ENCODE data around the gene DESI1. TPM values are rescaled to one million over a fixed set of nuclear protein-coding genes. Genes with fewer than 3 reads are reported as not detected.
A peak's percentile ranks its signal among the peaks of the same experiment; 100 is the strongest.

The DESI1 gene
- total and polyA plus RNA-seq, 2 of the 13 experiments (the other 11 are each of a cell fraction or from before 2014, with no cell fraction given), result 21.6 to 29.2 TPM

GRCh38 chr22:41576877-41577276, 44.0 kb downstream of the DESI1 start (continued):
- TF ChIP-seq NFIC (IDR thresholded peaks at IDR 0.05; ENCODE audit: low read length) (no peak), ZNF660 (CRISPR knock-in tag; IDR thresholded peaks at IDR 0.05; ENCODE audit: borderline replicate concordance, low read depth) (no peak), ZBED4 (CRISPR knock-in tag; IDR thresholded peaks at IDR 0.05; ENCODE audit: borderline replicate concordance) (no peak), RAD21 (CRISPR knock-in tag; IDR thresholded peaks at IDR 0.05) (peak; percentile 98), REPIN1 (CRISPR knock-in tag; IDR thresholded peaks at IDR 0.05; ENCODE audit: borderline replicate concordance, low read depth) (peak; percentile 74), ELK4 (CRISPR knock-in tag; IDR thresholded peaks at IDR 0.05; ENCODE audit: borderline replicate concordance) (no peak), ZNF484 (CRISPR knock-in tag; IDR thresholded peaks at IDR 0.05; ENCODE audit: borderline replicate concordance, low read depth) (no peak), ZMAT3 (CRISPR knock-in tag; conservative IDR thresholded peaks at IDR 0.05) (0 out of 2 replicates have a peak, but pooled peaks have one; percentile 55), CEBPG (CRISPR knock-in tag; IDR thresholded peaks at IDR 0.05) (peak; percentile 48; the same call in 1 of the 2 replicates), TERF1 (CRISPR knock-in tag; IDR thresholded peaks at IDR 0.05) (no peak), PRPF4 (IDR thresholded peaks at IDR 0.05; ENCODE audit: low read depth, low read length, poor library complexity, severe bottlenecking) (no peak), RFX3 (CRISPR knock-in tag; IDR thresholded peaks at IDR 0.05) (no peak), KMT2B (CRISPR knock-in tag; IDR thresholded peaks at IDR 0.05) (no peak), ZNF362 (CRISPR knock-in tag; IDR thresholded peaks at IDR 0.05; ENCODE audit: borderline replicate concordance) (peak; percentile 60; the same call in 1 of the 2 replicates), SATB2 (CRISPR knock-in tag; IDR thresholded peaks at IDR 0.05) (no peak), DZIP1 (CRISPR knock-in tag; IDR thresholded peaks at IDR 0.05) (no peak), ZNF788 (CRISPR knock-in tag; IDR thresholded peaks at IDR 0.05; ENCODE audit: borderline replicate concordance) (peak; percentile 84; the same call in 1 of the 2 replicates), ZNF552 (CRISPR knock-in tag; IDR thresholded peaks at IDR 0.05; ENCODE audit: borderline replicate concordance) (no peak)

Data from HepG2 (cell line).